Measurements from ENCODE around the gene AFG1L. TPM values are rescaled to one million over a fixed set of nuclear protein-coding genes. Genes with fewer than 3 reads are reported as not detected.

Gene AFG1L
- total RNA-seq, 1 experiment from 2014 or later = 8.2 TPM

DNA sequence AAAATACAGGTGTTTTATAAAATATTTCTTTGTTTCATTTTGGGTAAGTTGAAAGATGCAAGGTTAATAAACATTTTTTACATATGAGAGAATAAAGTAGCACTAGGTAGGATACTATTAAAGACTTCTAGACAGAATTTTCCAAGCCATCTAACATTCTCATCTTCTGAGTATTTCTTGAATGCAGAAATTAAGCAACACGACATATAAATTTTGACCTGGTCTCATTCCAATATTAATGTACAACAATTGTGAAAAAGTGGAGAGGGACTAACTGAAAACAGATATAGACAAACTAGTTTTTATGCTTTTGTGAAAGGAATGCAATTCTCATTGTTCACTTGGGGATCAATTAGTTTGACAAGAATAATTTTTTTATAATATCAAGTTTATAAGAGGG is 254.4 kb downstream of the AFG1L start:
- no peak for DNase-seq (ENCODE audit: unreplicated experiment)
- no peak overlapping the region for H3K27ac Mint-ChIP-seq (ENCODE audit: low read depth, unreplicated experiment)
- ChIA-PET CTCF (no interaction called here), POLR2A (no interaction called here)
- no peaks in the 10 kb centered on the region for H3K9me3 Mint-ChIP-seq (ENCODE audit: unreplicated experiment)
- TF ChIP-seq, protein P1, sequence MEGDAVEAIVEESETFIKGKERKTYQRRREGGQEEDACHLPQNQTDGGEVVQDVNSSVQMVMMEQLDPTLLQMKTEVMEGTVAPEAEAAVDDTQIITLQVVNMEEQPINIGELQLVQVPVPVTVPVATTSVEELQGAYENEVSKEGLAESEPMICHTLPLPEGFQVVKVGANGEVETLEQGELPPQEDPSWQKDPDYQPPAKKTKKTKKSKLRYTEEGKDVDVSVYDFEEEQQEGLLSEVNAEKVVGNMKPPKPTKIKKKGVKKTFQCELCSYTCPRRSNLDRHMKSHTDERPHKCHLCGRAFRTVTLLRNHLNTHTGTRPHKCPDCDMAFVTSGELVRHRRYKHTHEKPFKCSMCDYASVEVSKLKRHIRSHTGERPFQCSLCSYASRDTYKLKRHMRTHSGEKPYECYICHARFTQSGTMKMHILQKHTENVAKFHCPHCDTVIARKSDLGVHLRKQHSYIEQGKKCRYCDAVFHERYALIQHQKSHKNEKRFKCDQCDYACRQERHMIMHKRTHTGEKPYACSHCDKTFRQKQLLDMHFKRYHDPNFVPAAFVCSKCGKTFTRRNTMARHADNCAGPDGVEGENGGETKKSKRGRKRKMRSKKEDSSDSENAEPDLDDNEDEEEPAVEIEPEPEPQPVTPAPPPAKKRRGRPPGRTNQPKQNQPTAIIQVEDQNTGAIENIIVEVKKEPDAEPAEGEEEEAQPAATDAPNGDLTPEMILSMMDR (IDR thresholded peaks at IDR 0.05; ENCODE audit: unreplicated experiment) = no peak
- intact Hi-C loops (cut with micrococcal nuclease) = loop anchor here (10.0 kb wide), 1 partner anchor 636 kb away; no protein-coding TSS in a partner anchor
- no peak overlapping the region for H3K4me3 Mint-ChIP-seq (ENCODE audit: unreplicated experiment)
- no peaks in the 10 kb centered on the region for H3K27me3 Mint-ChIP-seq (ENCODE audit: insufficient read depth, unreplicated experiment)
- no peaks in the 10 kb centered on the region for H3K36me3 Mint-ChIP-seq (ENCODE audit: insufficient read depth, unreplicated experiment)
- no peaks in the 10 kb centered on the region for H3K4me1 Mint-ChIP-seq (ENCODE audit: insufficient read depth, unreplicated experiment)
- no TSS peak for BruUV-seq (replicated peaks)

DNA sequence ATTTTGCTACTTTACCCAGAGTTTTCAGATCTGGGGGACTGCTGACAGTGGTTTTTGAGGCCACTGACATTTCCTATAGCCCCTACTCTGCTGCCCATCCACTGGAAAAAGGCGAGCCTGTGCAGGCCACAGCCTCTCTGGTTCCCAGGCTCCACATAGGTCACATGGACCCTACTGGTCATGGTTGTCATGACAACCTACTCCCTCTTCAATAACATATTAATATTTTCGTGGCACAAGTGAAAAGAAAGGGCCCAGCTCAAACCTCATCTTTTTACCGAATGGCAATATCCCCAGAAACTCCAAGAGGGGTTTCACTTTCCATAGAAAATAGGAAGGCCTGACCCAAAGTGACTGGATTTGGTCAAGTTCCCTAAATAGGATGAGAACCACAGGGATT is 254.9 kb downstream of the AFG1L start:
- ChIA-PET CTCF (interaction anchor here (0.8 to 3.9 kb wide), 2 partner anchors 8 to 526 kb away, joined by 3 to 23 read pairs; no protein-coding TSS in a partner anchor), POLR2A (interaction anchor here (1.1 to 1.3 kb wide), 2 partner anchors 8 to 11 kb away, joined by 3 to 6 read pairs; partner anchors contain the start of gene FOXO3)
- H3K27ac Mint-ChIP-seq (ENCODE audit: low read depth, unreplicated experiment) = no peak overlapping the region
- no peaks in the 10 kb centered on the region for H3K27me3 Mint-ChIP-seq (ENCODE audit: insufficient read depth, unreplicated experiment)
- no TSS peak for BruUV-seq (replicated peaks)
- H3K4me3 Mint-ChIP-seq (ENCODE audit: unreplicated experiment) = no peak overlapping the region
- H3K9me3 Mint-ChIP-seq (ENCODE audit: unreplicated experiment) = no peaks in the 10 kb centered on the region
- TF ChIP-seq, protein P1 (IDR thresholded peaks at IDR 0.05; ENCODE audit: unreplicated experiment) = no peak
- no peaks in the 10 kb centered on the region for H3K36me3 Mint-ChIP-seq (ENCODE audit: insufficient read depth, unreplicated experiment)
- intact Hi-C loops (cut with micrococcal nuclease) = loop anchor here (10.0 kb wide), 1 partner anchor 635 kb away; no protein-coding TSS in a partner anchor
- H3K4me1 Mint-ChIP-seq (ENCODE audit: insufficient read depth, unreplicated experiment) = peaks cover 3% of the 10 kb centered on the region
- no peak for DNase-seq (ENCODE audit: unreplicated experiment)

DNA sequence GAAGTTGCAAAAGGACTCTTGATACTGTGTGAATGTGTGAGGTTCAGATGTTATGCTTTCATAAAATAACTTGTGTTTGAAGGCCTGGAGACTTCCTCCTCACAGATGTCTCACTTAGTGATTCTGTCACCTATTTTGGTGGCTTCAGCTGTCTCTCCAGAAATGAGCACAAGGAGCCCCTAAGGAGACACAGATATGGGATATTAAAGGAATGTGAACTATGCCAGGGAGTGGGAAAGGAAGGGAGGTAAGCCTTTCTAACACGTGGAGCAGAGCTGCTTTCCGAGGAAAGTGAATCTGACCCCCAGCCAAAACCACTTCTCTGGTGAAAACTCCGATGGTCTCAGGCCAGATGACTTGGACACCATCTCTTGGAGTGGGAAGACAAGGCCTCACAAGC is 255.4 kb downstream of the AFG1L start:
- Mint-ChIP-seq H3K9me3 (ENCODE audit: unreplicated experiment) (no peaks in the 10 kb centered on the region), H3K4me1 (ENCODE audit: insufficient read depth, unreplicated experiment) (peaks cover 8% of the 10 kb centered on the region), H3K4me3 (ENCODE audit: unreplicated experiment) (no peak overlapping the region), H3K36me3 (ENCODE audit: insufficient read depth, unreplicated experiment) (no peaks in the 10 kb centered on the region), H3K27ac (ENCODE audit: low read depth, unreplicated experiment) (no peak overlapping the region), H3K27me3 (ENCODE audit: insufficient read depth, unreplicated experiment) (no peaks in the 10 kb centered on the region)
- CTCF ChIA-PET = interaction anchor here (0.7 to 3.9 kb wide), 8 partner anchors 8 to 526 kb away, joined by 3 to 23 read pairs (median 3); no protein-coding TSS in a partner anchor
- TF ChIP-seq, protein P1 (IDR thresholded peaks at IDR 0.05; ENCODE audit: unreplicated experiment) = no peak
- BruUV-seq (replicated peaks) = no TSS peak
- intact Hi-C loops (cut with micrococcal nuclease) = no loop called here
- POLR2A ChIA-PET = interaction anchor here (1.1 to 1.3 kb wide), 3 partner anchors 8 to 38 kb away, joined by 3 to 6 read pairs (median 3); partner anchors contain the start of gene FOXO3
- no peak for DNase-seq (ENCODE audit: unreplicated experiment)

DNA sequence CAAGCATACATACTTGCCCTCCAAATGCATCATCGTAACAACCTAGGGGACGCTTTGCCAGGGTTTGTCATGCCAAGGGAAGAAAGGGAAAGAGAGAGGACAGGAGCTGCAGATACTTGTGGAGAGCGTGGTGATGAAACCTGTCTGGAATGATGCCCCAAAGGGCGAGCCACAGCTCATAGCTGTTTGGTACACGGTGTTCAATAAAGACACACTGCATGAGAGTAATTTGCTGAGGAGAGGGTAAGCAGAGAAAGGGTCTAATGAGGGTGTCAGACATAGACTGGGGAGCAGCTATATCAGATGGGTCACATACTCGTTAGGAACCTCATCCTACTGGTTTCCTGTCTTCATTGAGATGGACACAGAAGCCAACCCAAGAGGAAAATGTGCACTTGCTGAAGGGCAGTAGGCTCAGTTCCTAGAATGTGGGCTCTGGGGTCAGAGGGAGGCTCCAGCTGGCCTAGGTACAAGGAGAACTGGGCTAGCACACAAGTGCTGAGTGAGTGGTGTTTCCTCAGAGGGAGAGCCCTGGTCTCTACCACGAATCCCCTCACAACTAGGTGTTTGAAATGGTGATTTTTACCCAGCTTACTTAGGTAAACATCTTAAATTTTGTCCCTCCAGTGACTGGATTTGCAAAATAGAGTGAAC is 260.7 kb downstream of the AFG1L start:
- peak overlapping the region; percentile 58 for H3K4me3 Mint-ChIP-seq (ENCODE audit: unreplicated experiment)

More for the DNA sequence above, 260.7 kb downstream of the AFG1L start:
- peak; percentile 60 for DNase-seq (ENCODE audit: unreplicated experiment)
- intact Hi-C loops (cut with micrococcal nuclease) = no loop called here
- CTCF ChIA-PET = interaction anchor here (0.5 to 4.4 kb wide), 9 partner anchors 9 to 455 kb away, joined by 3 to 25 read pairs (median 3); no protein-coding TSS in a partner anchor
- POLR2A ChIA-PET = interaction anchor here (0.7 to 8.5 kb wide), 25 partner anchors 9 to 538 kb away, joined by 3 to 164 read pairs (median 5); partner anchors contain the start of genes SESN1 and SNX3
- H3K9me3 Mint-ChIP-seq (ENCODE audit: unreplicated experiment) = no peaks in the 10 kb centered on the region
- H3K27me3 Mint-ChIP-seq (ENCODE audit: insufficient read depth, unreplicated experiment) = no peaks in the 10 kb centered on the region
- BruUV-seq (replicated peaks) = no TSS peak
- peaks cover 28% of the 10 kb centered on the region for H3K4me1 Mint-ChIP-seq (ENCODE audit: insufficient read depth, unreplicated experiment)
- H3K36me3 Mint-ChIP-seq (ENCODE audit: insufficient read depth, unreplicated experiment) = no peaks in the 10 kb centered on the region
- H3K27ac Mint-ChIP-seq (ENCODE audit: low read depth, unreplicated experiment) = peak overlapping the region; percentile 59
- TF ChIP-seq, protein P1 (IDR thresholded peaks at IDR 0.05; ENCODE audit: unreplicated experiment) = no peak

Measured in MCF 10A (cell line).